HepG2 (cell line): ENCODE results near the gene GPR156. TPM values are rescaled to one million over a fixed set of nuclear protein-coding genes. Genes with fewer than 3 reads are reported as not detected.
A peak's percentile ranks its signal among the peaks of the same experiment; 100 is the strongest.

ENCODE experiments used
- BCL6 ChIP-seq: IDR thresholded peaks from 2 replicates; pipeline ENCODE4 v1.6.1; 2016; ENCODE audit warnings: missing genetic modification reagents, missing compliant biosample characterization
- FLYWCH1 ChIP-seq: sonication (generic); formaldehyde crosslinking; IDR thresholded peaks from 2 replicates; pipeline ENCODE4 v1.8.1; 2023; ENCODE audit warnings: mild to moderate bottlenecking, missing genetic modification reagents
- FOXC1 ChIP-seq: sonication (generic); formaldehyde crosslinking; IDR thresholded peaks from 2 replicates; pipeline ENCODE4 v1.8.0; 2022; ENCODE audit warnings: mild to moderate bottlenecking, missing genetic modification reagents, borderline replicate concordance
- GFI1 ChIP-seq: sonication (generic); formaldehyde crosslinking; IDR thresholded peaks from 2 replicates; pipeline ENCODE4 v1.5.0; 2020; ENCODE audit warnings: missing genetic modification reagents, mild to moderate bottlenecking, borderline replicate concordance
- HNF4G ChIP-seq, 2 experiments: sonication (generic) in 1 of 2; formaldehyde crosslinking in 1 of 2; IDR thresholded peaks; 2 replicates each; pipeline versions ENCODE4 v1.4.0 to v1.6.1; 2011 to 2020; ENCODE audit warnings: borderline replicate concordance in 2 of 2, low read depth in 2 of 2, mild to moderate bottlenecking in 2 of 2, low read length in 1 of 2, missing genetic modification reagents in 1 of 2, moderate library complexity in 1 of 2
- KDM1A ChIP-seq: IDR thresholded peaks from 2 replicates; pipeline ENCODE4 v1.6.1; 2016; ENCODE audit warnings: missing compliant biosample characterization
- MEIS2 ChIP-seq: sonication (generic); formaldehyde crosslinking; IDR thresholded peaks from 2 replicates; pipeline ENCODE4 v1.9.0; 2021; ENCODE audit warnings: mild to moderate bottlenecking, missing genetic modification reagents
- NONO ChIP-seq, 2 experiments: fragments of 450-650 bp in 1 of 2; sonication (generic) in 1 of 2; formaldehyde crosslinking in 1 of 2; IDR thresholded peaks in 1 of 2; conservative IDR thresholded peaks in 1 of 2; 2 replicates each; pipeline versions ENCODE4 v1.6.1 to v1.8.0; 2017 to 2022; ENCODE audit warnings: mild to moderate bottlenecking in 1 of 2, missing genetic modification reagents in 1 of 2, moderate library complexity in 1 of 2
- PHB2 ChIP-seq: fragments of 450-650 bp; IDR thresholded peaks from 2 replicates; pipeline ENCODE4 v1.6.1; 2018; ENCODE audit not compliant: partially characterized antibody
- PHF21A ChIP-seq: sonication (generic); formaldehyde crosslinking; IDR thresholded peaks from 2 replicates; pipeline ENCODE4 v1.5.0; 2020; ENCODE audit warnings: mild to moderate bottlenecking, missing genetic modification reagents
- SALL1 ChIP-seq: sonication (generic); formaldehyde crosslinking; IDR thresholded peaks from 2 replicates; pipeline ENCODE4 v1.8.0; 2022; ENCODE audit warnings: mild to moderate bottlenecking, missing genetic modification reagents
- TCF7 ChIP-seq: sonication (generic); IDR thresholded peaks from 2 replicates; pipeline ENCODE4 v1.6.1; 2016; ENCODE audit warnings: antibody characterized with exemption, low read depth
- ZBTB38 ChIP-seq: sonication (generic); formaldehyde crosslinking; IDR thresholded peaks from 2 replicates; pipeline ENCODE4 v1.5.1; 2020; ENCODE audit warnings: mild to moderate bottlenecking, missing genetic modification reagents
- ZKSCAN1 ChIP-seq: fragments of 150-350 bp; IDR thresholded peaks from 2 replicates; pipeline ENCODE4 v1.6.1; 2014; ENCODE audit warnings: low read length
- ZNF205 ChIP-seq: IDR thresholded peaks from 2 replicates; pipeline ENCODE4 v1.6.1; 2018; ENCODE audit warnings: missing biosample characterization, missing genetic modification reagents
- ZNF264 ChIP-seq: sonication (generic); formaldehyde crosslinking; IDR thresholded peaks from 2 replicates; pipeline ENCODE4 v1.4.0; 2020; ENCODE audit warnings: missing genetic modification reagents
- ZNF549 ChIP-seq: sonication (generic); formaldehyde crosslinking; IDR thresholded peaks from 2 replicates; pipeline ENCODE4 v1.5.0; 2020; ENCODE audit warnings: missing genetic modification reagents
- ZNF564 ChIP-seq: sonication (generic); formaldehyde crosslinking; IDR thresholded peaks from 2 replicates; pipeline ENCODE4 v1.8.1; 2023; ENCODE audit warnings: mild to moderate bottlenecking, missing genetic modification reagents
- ZNF883 ChIP-seq: sonication (generic); formaldehyde crosslinking; IDR thresholded peaks from 2 replicates; pipeline ENCODE4 v1.5.1; 2020; ENCODE audit warnings: mild to moderate bottlenecking, missing genetic modification reagents; ENCODE audit errors: not compliant biosample characterization
- polyA plus RNA-seq, 8 experiments: library from polyadenylated mRNA; depleted of rRNA in 3 of 8; stranded (reverse) in 7 of 8; unstranded in 1 of 8; fragments of >200 nt; fragmentation: Illumina TruSeq in 4 of 8; extraction: Trizol in 4 of 8; gene quantifications; 2 replicates each; pipeline versions ENCODE4 v1.2.1 to v1.2.3, GENCODE V29; 2011 to 2016; ENCODE audit warnings: low read depth in 4 of 8, missing spikeins in 1 of 8, mixed read lengths in 1 of 8; ENCODE audit not compliant: insufficient read depth in 1 of 8
- total RNA-seq, 5 experiments: library from RNA; depleted of rRNA; stranded (reverse); fragments of >200 nt; fragmentation: Illumina TruSeq; extraction: Trizol; gene quantifications; 2 replicates each; pipeline ENCODE4 v1.2.3, GENCODE V29; 2016; ENCODE audit warnings: low read depth in 1 of 5
- TF ChIP-seq, protein P1 (sequence below): sonication (generic); formaldehyde crosslinking; IDR thresholded peaks from 2 replicates; pipeline ENCODE4 v1.4.0; 2020; ENCODE audit warnings: missing genetic modification reagents
- TF ChIP-seq, protein P2 (sequence below): sonication (generic); formaldehyde crosslinking; IDR thresholded peaks from 2 replicates; pipeline ENCODE4 v1.4.0; 2020; ENCODE audit warnings: missing genetic modification reagents
- TF ChIP-seq, protein P3 (sequence below): sonication (generic); formaldehyde crosslinking; IDR thresholded peaks from 2 replicates; pipeline ENCODE4 v1.4.0; 2020; ENCODE audit warnings: missing genetic modification reagents, borderline replicate concordance

The GPR156 gene
- total and polyA plus RNA-seq, 2 of the 13 experiments (the other 11 are each of a cell fraction or from before 2014, with no cell fraction given), result not detected

DNA sequence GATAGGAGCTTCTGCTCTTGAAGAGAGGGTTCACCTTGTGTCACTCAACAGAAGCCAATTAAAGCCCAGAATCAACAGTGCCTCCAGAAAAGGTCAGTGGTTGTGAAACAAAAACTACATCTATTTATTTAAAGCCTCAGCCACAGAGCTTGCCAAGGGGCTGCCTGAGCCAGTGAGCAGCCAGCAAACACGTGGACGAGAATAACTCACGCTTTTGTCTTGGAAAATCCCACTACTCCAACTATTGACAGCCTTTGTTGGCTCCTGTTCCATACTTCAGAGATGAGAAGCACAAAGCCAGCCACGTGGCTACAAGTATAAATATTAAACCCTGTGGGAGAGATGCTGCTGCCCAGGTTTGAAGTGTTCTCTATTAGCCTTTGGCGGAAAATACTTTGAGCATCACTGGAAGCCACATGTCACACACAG lies 10.3 kb downstream of the GPR156 start (continued):
- TF ChIP-seq, protein P1, sequence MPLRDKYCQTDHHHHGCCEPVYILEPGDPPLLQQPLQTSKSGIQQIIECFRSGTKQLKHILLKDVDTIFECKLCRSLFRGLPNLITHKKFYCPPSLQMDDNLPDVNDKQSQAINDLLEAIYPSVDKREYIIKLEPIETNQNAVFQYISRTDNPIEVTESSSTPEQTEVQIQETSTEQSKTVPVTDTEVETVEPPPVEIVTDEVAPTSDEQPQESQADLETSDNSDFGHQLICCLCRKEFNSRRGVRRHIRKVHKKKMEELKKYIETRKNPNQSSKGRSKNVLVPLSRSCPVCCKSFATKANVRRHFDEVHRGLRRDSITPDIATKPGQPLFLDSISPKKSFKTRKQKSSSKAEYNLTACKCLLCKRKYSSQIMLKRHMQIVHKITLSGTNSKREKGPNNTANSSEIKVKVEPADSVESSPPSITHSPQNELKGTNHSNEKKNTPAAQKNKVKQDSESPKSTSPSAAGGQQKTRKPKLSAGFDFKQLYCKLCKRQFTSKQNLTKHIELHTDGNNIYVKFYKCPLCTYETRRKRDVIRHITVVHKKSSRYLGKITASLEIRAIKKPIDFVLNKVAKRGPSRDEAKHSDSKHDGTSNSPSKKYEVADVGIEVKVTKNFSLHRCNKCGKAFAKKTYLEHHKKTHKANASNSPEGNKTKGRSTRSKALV (CRISPR knock-in tag), result peak; percentile 36; the same call in 1 of the 2 replicates
- no peak for TF ChIP-seq HNF4G (IDR thresholded peaks at IDR 0.05; ENCODE audit: borderline replicate concordance, low read depth, low read length)
- no peak for TF ChIP-seq HNF4G (CRISPR knock-in tag; IDR thresholded peaks at IDR 0.05; ENCODE audit: borderline replicate concordance, low read depth)
- TF ChIP-seq, protein P2, sequence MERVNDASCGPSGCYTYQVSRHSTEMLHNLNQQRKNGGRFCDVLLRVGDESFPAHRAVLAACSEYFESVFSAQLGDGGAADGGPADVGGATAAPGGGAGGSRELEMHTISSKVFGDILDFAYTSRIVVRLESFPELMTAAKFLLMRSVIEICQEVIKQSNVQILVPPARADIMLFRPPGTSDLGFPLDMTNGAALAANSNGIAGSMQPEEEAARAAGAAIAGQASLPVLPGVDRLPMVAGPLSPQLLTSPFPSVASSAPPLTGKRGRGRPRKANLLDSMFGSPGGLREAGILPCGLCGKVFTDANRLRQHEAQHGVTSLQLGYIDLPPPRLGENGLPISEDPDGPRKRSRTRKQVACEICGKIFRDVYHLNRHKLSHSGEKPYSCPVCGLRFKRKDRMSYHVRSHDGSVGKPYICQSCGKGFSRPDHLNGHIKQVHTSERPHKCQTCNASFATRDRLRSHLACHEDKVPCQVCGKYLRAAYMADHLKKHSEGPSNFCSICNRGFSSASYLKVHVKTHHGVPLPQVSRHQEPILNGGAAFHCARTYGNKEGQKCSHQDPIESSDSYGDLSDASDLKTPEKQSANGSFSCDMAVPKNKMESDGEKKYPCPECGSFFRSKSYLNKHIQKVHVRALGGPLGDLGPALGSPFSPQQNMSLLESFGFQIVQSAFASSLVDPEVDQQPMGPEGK (CRISPR knock-in tag), result peak; percentile 39; the same call in 1 of the 2 replicates
- 0 out of 2 replicates have a peak, but pooled peaks have one; percentile 64 for TF ChIP-seq KDM1A (CRISPR knock-in tag)
- TF ChIP-seq ZKSCAN1, result no peak
- TF ChIP-seq ZNF205 (CRISPR knock-in tag), result peak; percentile 63; the same call in 1 of the 2 replicates
- no peak for TF ChIP-seq NONO (IDR thresholded peaks at IDR 0.05)
- TF ChIP-seq NONO (CRISPR knock-in tag; conservative IDR thresholded peaks at IDR 0.05), result 0 out of 2 replicates have a peak, but pooled peaks have one; percentile 26
- peak; percentile 74 for TF ChIP-seq TCF7
- peak; percentile 82; the same call in 1 of the 2 replicates for TF ChIP-seq ZNF264 (CRISPR knock-in tag)
- TF ChIP-seq PHB2, result no peak
- TF ChIP-seq ZNF564, result 0 out of 2 replicates have a peak, but pooled peaks have one; percentile 32
- TF ChIP-seq ZBTB38 (CRISPR knock-in tag), result no peak
- peak; percentile 47; the same call in 1 of the 2 replicates for TF ChIP-seq MEIS2 (CRISPR knock-in tag)
- peak; percentile 94 for TF ChIP-seq BCL6
- no peak for TF ChIP-seq ZNF883 (CRISPR knock-in tag)
- TF ChIP-seq SALL1, result peak; percentile 93
- TF ChIP-seq FLYWCH1 (CRISPR knock-in tag), result no peak
- no peak for TF ChIP-seq ZNF549
- no peak; the same call in 1 of the 2 replicates for TF ChIP-seq GFI1 (CRISPR knock-in tag)
- TF ChIP-seq PHF21A (CRISPR knock-in tag), result peak; percentile 84; the same call in 1 of the 2 replicates
- TF ChIP-seq, protein P3, sequence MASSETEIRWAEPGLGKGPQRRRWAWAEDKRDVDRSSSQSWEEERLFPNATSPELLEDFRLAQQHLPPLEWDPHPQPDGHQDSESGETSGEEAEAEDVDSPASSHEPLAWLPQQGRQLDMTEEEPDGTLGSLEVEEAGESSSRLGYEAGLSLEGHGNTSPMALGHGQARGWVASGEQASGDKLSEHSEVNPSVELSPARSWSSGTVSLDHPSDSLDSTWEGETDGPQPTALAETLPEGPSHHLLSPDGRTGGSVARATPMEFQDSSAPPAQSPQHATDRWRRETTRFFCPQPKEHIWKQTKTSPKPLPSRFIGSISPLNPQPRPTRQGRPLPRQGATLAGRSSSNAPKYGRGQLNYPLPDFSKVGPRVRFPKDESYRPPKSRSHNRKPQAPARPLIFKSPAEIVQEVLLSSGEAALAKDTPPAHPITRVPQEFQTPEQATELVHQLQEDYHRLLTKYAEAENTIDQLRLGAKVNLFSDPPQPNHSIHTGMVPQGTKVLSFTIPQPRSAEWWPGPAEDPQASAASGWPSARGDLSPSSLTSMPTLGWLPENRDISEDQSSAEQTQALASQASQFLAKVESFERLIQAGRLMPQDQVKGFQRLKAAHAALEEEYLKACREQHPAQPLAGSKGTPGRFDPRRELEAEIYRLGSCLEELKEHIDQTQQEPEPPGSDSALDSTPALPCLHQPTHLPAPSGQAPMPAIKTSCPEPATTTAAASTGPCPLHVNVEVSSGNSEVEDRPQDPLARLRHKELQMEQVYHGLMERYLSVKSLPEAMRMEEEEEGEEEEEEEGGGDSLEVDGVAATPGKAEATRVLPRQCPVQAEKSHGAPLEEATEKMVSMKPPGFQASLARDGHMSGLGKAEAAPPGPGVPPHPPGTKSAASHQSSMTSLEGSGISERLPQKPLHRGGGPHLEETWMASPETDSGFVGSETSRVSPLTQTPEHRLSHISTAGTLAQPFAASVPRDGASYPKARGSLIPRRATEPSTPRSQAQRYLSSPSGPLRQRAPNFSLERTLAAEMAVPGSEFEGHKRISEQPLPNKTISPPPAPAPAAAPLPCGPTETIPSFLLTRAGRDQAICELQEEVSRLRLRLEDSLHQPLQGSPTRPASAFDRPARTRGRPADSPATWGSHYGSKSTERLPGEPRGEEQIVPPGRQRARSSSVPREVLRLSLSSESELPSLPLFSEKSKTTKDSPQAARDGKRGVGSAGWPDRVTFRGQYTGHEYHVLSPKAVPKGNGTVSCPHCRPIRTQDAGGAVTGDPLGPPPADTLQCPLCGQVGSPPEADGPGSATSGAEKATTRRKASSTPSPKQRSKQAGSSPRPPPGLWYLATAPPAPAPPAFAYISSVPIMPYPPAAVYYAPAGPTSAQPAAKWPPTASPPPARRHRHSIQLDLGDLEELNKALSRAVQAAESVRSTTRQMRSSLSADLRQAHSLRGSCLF (CRISPR knock-in tag), result no peak
- peak; percentile 55; the same call in 1 of the 2 replicates for TF ChIP-seq FOXC1
